HPDE6-E6E7 (cell line): Measurements from ENCODE around the gene SLCO2A1.

Experiments
- DNase-seq: peaks from one replicate; pipeline ENCODE4 v3.0.0; 2011; ENCODE audit warnings: missing footprints; ENCODE audit errors: extremely low spot score

SLCO2A1 gene

DNA sequence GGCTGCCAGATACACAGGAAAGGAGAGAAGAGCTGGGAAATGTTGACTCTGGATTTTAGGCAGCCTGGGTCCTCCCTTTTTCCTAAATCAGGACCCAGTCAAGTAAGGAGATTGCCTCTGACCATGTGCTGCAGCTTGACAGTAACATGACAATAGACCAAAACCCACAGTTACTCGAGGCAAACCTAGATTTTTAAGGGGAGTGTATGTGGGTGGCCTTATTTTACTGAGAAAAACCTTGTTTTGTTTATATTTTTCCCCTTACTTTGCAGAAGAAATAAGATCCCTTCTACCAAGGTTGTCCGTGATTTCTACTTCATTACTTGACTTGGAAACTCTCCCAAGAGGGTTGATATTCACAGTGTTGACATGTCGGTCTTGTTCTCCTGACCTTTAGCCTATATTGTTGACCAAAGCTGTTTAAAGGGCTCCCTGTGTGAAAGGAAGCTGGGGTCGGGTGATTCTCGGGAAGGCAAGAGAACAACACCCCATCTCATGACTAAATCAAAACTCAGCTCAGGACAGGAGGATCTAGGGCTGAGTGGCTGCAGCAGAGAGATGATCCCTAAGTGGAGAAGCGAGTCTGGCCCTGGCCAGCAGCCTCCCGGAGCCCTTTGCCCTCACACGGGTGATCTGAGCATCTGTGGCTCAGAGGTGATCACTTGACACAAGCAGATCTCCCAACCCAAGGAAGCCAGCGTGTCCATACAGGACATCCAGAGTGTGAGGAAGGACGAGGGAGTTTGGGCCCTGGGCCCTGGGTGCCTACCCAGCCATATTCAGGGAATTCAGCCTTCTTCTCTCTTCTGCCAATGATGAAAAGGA is 31.0 kb upstream of the SLCO2A1 start:
- no peak for DNase-seq

DNA sequence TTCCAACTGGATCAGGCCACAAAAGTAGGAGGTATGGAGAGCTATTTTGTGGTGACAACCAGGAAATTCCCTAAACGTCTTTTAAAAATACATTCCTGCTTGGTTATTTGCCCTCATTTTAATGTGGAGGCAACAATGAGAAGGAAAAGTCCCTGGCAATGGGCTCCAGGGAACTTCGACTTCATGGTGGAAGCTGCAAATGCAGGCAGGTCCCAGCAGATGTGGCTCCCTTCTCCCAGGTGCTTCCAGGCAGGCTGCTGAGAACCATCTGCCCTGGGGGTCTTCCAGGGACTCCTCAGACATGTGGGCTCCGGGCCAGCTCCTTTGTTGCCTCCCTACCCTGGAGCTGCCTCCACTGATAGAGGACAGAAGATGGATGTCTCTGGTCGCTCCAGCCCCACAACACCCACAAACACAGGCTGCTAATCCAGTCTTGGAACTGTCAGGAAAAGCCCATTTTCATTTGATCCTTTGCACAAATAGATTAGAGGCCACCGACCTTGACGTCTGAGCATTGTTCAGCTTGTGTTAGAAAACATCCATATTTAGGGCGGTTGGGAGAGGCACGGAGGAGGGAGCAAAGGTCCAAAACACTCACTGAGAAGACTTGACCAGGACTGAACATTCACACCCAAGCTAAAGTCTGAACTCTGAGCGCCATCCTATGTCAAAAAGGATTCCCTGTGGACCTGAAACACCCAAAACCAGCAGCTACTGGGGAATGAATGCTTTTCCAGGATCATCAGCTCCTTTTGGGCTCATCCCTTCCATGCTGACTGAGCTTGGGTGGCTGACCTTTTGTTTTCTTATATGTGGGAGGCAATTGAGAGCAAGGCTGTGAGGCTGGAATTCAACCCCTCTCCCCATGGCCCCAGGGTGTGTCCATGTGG is 30.2 kb upstream of the SLCO2A1 start:
- no peak for DNase-seq

DNA sequence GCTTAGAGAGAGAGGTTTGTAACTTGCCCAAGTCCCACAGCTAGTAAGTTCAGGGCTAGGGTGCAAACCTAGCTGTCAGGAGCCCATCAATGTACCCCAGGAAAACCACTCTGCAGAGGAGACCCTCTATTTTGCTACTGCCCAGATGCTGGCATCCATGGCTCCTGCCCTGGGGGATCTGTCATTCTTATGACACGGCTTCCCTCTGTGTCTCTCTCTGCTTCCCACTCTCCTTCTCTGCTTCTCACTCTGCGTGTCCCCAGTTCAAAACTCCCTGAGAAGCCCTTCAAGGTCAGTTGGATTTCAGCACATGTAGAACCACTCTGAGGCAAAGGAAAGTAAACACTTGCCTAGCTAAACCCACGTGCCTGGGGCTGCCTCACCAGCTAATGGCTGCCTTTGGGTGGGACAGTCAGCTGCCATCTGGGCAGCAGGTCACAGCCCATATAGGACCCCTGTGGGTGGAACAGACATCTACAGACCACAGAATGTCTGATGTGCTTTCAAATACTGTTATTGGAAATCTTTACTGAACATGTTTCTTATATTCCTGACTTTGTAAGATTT is 29.4 kb upstream of the SLCO2A1 start:
- DNase-seq: no peak

DNA sequence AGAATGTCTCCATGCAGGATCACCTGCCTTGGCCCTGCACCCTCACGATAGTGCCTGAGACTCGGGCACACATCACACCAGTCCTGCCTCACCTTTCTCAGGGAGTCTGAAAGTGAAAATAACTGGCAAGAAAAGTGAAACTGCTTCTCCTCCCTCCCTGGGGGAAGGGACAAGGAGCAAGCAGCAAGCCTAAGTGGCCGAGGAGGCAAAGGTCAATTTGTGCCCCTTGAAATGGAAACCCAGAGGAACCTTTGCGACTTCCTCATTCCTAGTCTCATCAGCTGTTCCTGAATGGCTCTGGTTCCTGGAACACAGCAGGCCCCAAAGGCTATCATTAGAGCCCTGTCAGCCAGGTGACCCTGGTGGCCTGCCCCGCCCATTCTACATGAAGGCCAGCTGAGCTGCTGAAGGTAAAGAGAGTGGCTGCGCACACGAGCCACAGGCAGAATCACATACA is 28.0 kb upstream of the SLCO2A1 start:
- DNase-seq: no peak

DNA sequence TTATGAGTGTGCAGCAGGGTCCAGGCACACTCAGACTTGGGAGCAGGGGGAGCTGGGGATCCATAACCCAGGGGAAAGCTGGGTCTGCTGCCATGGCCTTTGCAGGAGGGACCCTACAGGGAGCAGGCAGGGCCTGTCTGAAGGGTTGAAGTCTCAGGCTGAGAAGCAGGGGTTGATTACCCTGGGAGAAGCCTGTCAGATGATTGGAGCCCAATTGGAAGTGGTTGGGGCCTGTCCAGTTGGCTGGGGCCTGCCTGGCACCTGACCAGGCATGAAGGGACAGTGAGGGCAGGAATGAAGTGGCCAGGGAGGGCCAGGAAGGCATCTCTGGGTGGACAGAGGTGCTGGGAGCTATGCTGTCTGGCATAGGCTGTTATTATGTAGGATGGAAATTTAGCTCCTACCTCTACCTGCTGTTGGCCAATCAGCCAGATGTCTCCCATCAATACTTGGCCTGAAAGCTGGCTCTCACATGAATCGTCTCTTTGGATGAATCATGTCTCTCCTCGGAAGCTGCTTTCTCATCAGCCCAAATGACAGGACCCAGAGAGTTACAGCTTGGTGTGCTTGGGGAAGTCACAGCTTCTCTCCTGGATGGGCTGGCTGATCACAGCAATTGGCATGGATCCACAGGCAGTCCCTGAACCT is 27.4 kb upstream of the SLCO2A1 start:
- DNase-seq: peak; percentile 7

DNA sequence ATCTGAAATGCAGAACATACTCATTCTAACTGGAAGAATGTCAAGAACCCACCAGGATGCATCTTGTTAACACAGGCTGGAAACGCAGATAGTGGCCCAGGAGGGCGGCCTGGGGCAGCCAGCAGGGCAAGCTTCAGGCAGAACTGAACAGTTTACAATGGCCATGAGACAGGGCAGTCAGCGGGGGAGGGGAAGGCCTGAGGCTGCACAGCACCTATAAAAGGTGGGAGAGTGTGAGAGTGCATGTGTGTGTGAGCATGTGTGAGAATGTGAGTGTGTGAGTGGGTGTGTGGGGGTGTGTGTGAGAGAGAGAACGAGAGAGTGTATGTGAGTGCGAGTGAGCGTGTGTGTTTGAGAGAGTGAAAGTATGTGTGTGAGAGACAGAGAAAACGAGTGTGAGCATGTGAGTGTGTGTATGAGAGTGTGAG is 26.8 kb upstream of the SLCO2A1 start:
- DNase-seq: no peak

DNA sequence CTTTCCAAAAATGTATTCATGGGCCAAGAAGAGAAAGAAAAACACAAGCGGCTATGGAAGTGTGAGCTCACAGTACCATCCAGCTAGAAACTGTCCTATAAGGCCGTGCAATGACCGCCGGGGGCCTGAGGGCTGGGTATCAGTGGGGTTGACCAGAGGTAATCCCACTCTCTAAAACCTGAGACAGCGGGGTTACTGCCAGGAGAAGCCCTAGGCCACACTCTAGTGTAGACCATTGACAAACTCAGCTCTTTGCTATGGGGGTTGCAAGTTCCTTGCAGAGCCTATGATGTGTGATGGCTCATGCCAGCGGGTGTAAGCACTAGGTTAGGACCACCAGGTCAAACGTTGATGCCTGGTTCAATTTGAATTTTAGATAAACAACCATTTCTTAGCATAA is 25.9 kb upstream of the SLCO2A1 start:
- DNase-seq: no peak

DNA sequence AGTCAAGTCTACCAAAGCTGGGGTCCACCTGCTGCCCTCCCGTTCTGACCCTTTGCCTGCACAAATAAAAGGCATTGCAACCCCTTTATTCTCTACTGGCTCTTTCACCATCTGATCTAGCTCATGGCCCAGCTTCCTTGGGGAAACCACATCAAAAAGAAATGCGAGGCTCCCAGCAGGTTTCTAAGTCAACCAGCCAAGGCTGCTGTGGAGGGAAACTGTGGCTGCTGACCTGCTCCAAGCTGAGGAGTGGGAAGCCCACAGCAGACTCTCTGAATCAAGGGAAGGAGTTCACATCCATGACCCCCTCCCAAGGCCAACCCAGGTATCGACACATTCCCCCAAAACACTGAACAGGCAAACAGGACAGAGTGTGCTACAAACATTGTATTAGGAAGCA is 25.2 kb upstream of the SLCO2A1 start:
- no peak for DNase-seq

DNA sequence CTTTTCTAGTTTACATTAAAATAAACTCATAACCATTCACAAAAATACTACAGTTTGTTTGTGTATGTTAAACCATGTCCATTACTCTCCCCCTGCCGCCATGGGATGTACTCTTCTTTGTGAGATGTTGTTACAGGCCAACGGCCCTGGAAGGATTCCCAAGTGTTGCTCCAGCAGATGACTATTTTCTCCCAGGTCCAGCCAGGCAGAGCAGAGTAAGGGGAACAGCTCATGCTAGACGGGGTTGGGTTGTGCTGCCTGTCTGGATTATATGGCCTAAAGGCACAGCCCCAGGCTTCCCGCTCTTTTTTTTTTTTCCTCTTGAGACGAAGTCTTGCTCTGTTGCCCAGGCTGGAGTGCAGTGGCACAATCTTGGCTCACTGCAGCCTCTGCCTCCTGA is 24.5 kb upstream of the SLCO2A1 start:
- DNase-seq: no peak

DNA sequence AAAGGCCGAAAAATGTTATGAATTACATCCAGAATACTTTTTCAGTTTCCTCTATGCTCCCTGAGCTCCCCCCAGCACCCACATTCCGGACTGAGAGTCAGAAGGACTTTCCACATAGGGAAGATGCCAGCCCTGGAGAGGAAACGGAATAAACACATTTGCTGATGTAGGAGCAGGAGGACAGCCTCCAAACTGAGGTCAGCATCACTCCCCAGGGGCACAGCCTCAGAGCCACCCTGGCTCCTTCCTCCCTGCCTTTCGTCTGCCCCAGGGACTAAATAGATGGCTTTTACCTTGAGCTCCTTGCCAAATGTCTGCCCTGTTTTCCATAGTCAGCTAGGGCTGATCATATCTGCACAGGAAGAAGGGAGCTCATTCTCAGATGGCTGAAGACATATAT is 22.6 kb upstream of the SLCO2A1 start:
- no peak for DNase-seq

DNA sequence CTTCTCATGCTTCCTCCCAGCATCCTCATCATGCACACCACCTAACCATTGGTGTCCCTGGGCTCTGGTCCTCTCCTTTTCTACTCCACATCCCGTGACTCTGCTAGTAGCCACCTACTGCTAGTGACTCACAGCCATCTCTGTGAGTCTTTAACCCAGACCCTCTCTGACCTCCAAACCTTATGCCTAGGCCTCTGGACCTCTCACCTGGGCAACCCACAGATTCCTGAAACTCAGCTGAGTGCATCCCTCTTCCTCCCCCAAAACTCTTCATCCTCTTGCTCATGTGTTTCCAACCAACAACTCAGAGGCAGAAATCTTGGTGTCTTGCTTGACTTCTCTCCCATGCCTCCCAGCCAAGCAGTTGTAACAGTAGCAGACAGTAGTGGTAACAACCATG is 20.0 kb upstream of the SLCO2A1 start:
- no peak for DNase-seq

DNA sequence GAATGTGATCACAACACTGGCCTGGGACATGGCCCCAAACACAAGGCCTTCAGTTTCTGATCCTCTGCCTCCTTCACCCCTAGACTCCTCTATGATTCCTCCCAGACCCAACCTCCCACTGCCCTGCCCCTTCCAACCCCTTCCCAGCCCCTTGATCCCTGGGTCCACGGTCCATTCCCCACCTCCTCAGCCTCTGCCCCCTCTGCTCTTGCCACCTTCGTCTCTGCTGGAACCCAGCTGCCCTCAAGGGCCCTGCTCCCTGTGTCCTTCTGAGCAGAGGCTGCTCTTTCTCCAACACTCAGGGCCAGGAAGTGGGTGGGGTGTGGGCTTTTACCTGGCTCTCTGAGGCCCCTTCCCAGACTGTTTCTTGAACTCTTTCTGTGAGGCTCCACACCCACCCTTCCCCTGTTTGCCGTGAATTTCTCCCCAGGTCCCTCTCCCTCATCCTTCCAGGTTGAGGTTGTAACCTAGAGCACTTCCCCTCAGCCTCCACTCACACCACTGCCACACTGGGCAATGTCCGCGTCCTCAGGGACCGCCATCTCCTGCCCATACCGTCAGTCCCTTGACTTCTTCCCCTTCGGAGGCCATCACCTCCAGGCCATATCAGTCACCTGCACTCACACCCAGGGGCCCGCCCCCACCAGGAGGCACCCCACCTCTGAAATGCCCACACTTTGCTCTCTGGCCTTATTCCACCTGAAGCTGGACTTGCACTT is 18.7 kb upstream of the SLCO2A1 start:
- no peak for DNase-seq

DNA sequence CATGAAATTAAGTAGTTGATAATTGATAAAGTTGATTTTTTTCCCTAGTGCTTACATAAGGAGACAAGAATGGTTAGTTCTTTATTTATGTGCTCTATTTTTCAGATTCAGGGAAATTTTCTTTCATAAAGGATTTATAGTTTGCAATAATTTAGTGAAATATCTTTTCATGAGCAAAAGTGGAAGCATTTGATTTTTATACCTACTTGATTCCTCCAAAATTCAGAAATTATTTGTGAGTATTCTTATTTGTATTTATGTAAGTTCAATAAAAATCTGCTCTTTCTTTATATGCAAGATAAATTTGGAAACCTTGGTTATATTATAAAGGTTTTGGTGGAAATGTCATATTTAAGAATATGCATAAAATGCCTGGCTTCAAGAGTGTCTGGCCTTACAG is 14.7 kb upstream of the SLCO2A1 start:
- DNase-seq: no peak

DNA sequence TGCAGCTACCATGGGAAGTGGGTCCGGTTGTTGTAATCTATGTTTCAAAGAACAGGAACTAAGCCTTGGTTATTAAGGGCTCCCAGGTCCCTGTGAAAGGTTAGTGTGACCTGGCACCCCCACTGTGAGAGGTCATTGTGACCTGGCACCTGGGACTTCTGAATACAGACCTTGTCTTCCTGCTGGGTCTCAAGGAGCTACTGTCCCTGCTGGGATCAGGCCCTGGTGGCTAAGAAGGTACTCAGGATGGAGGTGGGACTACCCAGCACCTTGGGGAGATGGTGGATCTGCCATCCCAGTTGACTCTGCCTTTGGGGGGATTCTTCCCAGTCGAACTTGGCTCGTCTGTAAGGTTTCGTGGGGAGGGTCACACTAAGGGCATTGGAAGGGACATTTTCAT is 10.3 kb upstream of the SLCO2A1 start:
- no peak for DNase-seq

DNA sequence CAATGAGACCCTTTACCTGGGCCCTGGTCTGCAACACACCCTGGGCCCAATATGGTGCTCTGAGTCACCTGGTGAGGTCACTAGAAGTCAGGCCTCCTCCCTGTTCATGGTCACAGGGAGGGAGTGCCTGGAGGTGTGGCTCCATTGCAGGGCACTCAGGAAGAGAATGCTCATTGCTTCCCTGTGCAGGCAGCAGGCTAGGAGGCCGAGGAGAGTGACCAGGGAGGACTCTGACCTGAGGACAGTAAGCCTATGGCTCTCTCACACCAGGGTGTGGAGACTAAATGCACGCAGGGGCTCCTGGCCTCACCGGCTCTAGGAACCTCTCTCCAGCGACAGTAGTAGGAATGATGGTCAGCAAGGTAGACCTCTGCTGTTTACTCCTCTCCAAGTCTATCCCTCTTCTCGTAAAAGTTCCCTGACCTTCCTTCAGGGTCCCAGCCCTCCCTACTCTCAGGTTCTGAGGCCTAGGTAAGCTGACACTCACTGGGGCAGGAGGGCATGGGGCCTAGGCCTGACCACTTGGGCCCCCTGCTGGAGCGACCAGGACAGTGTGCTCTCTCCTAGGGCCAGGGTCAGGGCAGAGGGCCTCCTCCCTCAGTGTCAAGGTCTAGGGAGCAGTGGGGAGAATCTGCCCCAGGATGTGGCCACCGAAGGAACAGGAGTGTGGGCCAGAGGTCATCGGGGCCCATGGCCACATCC is 9.6 kb upstream of the SLCO2A1 start:
- DNase-seq: peak; percentile 29

DNA sequence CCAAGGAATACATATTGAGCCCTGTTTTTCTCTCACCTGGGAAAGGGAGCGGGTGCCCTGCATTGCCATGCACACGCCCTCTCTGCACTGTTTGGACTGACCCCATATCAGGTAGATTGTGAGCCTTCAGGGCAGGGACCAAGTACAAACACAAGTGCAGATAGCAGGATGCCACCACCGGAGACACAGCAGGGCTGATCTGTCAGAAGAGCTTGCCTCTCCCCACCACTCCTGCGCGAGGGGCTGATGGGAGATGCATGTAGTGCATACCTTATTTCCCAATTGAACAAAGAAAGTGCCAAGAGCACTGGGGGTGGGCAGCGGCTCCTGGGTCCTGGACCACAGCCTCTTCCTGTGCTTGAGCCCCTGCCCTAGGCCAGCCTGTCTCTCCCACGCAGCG is 9.0 kb upstream of the SLCO2A1 start:
- DNase-seq: no peak

DNA sequence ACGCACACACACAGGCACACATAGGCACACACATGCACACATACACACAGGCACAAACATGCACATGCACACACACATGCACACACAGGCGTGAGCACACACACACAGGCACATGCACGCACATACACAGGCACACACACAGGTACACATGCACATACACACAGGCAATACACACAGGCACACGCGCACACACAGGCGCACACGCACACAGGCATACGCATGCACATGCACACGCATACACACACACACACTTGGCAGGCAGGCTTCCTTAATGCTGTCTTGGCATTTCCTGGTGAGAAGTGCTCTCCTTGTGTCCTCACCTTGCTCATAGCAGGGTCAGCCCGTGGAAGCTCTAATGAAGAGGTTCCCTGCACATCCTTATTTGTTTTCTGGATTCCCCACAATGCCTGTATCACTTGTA is 8.4 kb upstream of the SLCO2A1 start:
- no peak for DNase-seq

DNA sequence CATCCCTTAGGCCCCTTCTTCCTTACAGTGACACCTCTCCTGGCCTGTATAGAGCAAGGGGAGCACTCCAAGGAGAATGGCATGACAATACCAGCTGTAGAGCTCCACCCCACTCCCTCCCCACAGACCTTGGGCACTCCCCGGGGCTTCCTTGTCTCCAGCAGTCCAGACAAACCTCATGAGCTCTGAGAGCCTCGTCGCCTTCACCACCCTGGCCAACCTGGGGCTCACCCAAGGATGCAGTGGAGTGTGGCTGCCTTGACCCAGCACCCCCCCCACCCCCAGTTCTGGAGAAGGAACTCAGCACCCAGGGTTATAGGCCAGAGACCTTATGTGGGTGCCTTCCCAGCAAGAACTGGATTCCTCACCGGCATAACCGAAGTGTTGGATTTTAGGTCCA is 7.4 kb upstream of the SLCO2A1 start:
- DNase-seq: no peak

DNA sequence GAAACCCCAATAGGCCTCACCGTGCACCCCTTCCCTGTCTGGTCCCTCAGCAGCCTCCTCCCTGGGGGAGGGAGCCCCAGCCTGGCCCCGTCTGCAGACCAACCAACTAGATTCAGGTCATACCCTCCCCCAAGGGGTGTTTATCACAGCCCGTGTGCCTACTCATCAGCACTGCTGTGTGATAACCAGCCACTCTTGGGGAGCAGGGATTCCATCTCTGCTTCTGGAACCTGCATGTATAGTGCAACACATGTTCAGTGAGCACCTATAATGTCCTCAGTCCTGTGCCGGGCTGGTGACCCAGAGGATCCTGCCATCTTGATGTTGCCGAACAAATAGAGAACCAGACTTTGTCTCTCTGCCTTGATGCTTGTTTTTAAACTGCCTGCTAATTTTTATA is 6.6 kb upstream of the SLCO2A1 start:
- no peak for DNase-seq

DNA sequence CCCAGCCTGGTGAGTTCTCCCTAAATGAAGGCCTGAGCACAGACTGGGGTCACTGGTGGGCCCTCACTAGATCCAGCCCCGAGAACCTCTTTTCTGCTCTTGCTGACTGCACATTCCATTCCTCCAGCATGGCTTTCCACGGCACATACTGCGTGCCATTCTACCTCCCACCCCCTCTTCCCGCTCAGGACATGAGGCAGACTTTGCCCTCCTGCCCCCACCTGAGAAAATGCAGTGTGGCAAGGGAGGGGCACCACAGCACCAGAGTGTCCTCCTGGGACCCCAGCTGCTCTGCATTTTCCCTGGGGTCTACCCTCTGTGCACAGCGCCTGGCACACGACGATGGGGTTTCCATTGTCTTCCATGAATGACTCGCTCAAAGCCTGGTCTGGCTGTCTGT is 6.1 kb upstream of the SLCO2A1 start:
- no peak for DNase-seq
